ENCODE measurements around the gene IGSF9.

The IGSF9 gene

DNA sequence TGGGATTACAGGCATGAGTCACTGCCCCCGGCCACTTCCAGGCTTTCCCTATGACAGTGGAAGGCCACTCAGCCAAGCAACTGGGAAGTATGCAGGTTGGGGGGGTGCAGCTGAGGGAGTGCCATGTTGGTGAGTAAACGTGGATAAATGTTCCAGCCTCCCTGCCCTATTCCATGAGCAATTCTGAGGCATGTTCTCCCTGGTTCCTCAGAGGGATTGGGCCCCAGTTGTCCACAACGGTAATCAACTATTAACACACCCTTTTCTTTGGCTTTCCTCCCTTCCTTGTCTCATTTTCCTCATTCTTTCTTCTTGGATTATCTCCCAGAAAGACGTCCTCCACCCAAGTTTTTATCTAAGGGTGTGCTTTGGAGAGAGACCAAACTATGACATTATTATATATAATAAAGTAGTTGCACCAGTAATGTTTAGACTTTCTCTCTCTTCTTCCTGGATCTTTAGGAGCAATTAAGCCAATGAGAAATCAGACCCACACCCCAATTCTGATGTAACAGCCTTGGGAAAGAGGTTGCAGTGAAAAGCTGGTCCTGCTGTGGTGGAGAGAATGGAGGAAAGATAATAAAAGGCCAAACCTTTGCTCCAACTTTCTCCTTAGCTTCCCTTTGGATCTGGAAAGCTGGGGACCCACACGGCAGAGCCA is 15.4 kb upstream of the IGSF9 start:
- H3K9me3 Mint-ChIP-seq: no peaks in the 10 kb centered on the region
- ATAC-seq (replicated peaks): no peak
- no peaks in the 10 kb centered on the region for H3K36me3 Mint-ChIP-seq
- H3K27me3 Mint-ChIP-seq: peaks cover 17 to 35% of the 10 kb centered on the region in 2 donors
- H3K27ac Mint-ChIP-seq: no peak overlapping the region
- DNase-seq: no peak
- H3K4me3 Mint-ChIP-seq: no peak overlapping the region
- H3K4me1 Mint-ChIP-seq: peaks cover 7 to 13% of the 10 kb centered on the region in 2 donors

DNA sequence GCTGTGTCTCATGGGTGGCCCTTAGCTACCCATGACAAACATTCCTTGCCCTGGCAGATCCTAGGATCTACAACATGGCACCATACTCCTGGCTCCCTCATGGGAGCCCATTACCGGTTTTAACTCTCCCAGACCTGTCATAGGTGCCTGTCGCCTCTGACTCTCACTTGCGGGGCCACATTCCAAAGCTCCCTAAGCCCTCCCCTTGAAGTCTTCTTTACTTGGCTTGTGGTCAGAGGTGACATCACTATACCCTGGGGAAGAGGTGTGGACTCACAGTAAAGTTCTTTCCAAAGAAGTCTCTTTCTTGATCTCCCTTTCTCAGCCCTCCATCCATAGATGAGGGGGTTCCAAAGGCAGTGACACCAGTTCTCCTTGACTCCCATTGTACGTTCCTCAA is 14.0 kb upstream of the IGSF9 start:
- ATAC-seq (replicated peaks): peak in 1 of 2 donors; percentile 18
- Mint-ChIP-seq H3K4me3 (peak overlapping the region in 1 of 2 donors; percentile 2), H3K27me3 (peaks cover 21 to 40% of the 10 kb centered on the region in 2 donors), H3K36me3 (no peaks in the 10 kb centered on the region), H3K27ac (peak overlapping the region; percentile 44), H3K9me3 (no peaks in the 10 kb centered on the region), H3K4me1 (peaks cover 7 to 13% of the 10 kb centered on the region in 2 donors)
- DNase-seq: no peak

- H3K9me3 Mint-ChIP-seq: no peaks in the 10 kb centered on the region
- ATAC-seq (replicated peaks) (peak; percentile 78 to 86), DNase-seq (no peak)
- peaks cover 7 to 13% of the 10 kb centered on the region in 2 donors for H3K4me1 Mint-ChIP-seq
- H3K36me3 Mint-ChIP-seq: no peaks in the 10 kb centered on the region
- peak overlapping the region; percentile 44 for H3K27ac Mint-ChIP-seq
- H3K4me3 Mint-ChIP-seq: peak overlapping the region in 1 of 2 donors; percentile 23
- peaks cover 26 to 46% of the 10 kb centered on the region in 2 donors for H3K27me3 Mint-ChIP-seq
Measured at GRCh38 chr1:159958719-159959380, 13.4 kb upstream of the IGSF9 start.

DNA sequence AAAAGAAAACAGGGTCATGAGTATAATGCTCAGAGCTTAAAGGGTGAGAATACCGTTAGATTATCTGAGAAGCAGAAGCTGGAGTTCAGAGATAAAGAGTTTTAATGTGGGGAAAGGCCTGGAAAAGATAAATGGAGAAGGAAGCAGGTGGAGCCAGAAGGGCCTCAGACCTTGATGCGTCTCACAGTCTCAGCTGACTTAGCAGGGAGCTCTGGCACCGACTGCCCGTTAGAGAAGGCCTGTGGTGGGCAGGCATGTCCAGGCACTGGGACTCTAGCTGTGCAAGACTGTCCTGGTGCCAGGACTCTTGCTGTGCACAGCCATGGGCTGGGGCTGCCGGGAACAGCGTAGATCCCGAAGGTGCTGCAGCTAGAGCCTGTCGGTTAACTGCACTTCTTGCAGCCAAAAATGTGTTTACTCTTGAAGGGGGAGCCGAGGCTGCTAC is 12.4 kb upstream of the IGSF9 start:
- Mint-ChIP-seq H3K27ac (no peak overlapping the region), H3K4me1 (peaks cover 7 to 13% of the 10 kb centered on the region in 2 donors), H3K36me3 (no peaks in the 10 kb centered on the region), H3K27me3 (peaks cover 34 to 57% of the 10 kb centered on the region in 2 donors), H3K9me3 (no peaks in the 10 kb centered on the region), H3K4me3 (no peak overlapping the region)
- DNase-seq: no peak
- no peak for ATAC-seq (replicated peaks)

DNA sequence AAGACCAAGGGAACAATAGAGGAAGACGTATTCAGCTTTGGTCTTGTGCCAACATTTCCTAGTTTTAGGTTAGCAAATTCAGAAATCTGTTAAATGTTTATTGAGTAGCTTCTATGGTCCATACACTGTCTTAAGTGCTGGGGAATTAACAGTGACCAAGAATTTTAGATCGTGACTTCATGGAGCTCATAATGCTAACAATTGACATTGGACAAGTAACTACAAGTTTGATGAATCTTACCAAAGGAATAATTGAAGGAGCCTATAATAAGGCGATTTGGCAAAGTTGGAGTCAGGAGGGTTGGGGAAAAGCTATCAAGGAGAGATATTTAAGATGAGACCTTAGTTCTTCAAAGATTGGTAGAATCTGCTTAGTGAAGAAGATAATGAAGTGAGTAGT is 10.0 kb upstream of the IGSF9 start:
- Mint-ChIP-seq H3K27me3 (peaks cover 46 to 65% of the 10 kb centered on the region in 2 donors), H3K9me3 (no peaks in the 10 kb centered on the region), H3K4me3 (no peak overlapping the region), H3K27ac (no peak overlapping the region), H3K4me1 (peaks cover 7 to 13% of the 10 kb centered on the region in 2 donors), H3K36me3 (no peaks in the 10 kb centered on the region)
- ATAC-seq (replicated peaks): no peak
- DNase-seq: no peak

DNA sequence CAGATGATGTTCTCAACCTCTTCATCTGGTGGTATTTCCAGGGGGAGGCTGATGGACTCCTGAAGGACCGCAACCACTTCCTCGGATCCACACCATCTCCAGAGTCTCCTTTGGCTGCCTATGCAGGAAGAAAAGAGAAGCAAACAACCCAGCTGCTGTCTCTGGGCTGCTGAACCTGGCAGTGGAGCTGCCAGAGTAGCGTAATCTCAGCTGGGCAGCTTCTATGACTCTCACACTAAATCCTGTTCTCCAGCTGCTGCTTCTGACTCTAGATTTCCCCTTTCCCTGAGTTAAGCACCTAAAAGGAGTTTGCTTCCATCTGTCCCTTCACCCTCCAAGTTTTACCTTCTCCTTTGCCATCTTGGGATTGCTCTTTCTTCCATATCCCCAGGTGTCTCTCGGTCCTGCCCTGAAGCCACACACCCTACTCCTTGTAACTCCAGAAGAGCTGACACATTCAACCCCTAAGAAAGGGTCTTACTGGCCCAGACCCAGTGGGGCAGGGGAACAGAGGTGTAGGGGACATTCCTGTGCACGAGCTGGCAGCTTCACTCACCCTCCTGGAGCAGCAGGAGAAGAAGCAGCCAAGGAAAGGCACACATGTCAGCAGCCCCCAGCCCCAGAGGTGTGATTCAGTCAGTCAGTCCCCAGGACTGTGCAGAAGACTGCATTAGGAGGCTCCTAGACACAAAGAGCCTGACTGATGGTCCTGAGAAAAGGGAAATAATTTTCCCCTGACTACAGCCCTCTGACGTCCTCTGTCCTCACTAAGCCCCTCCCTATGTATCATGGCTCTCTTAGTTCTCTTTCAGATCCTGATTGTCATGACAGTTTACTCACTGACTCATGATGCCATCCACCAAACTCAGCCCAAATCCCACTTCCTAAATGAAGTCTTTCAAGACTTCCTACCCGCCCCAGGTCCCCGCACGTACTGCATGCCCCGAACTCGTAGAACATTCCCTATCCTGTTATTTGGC is 8.4 kb upstream of the IGSF9 start, which contains the start of gene SLAMF9:
SLAMF9 (minus strand) TSS at position 702 of the 980 bp plus-strand sequence; CDS start at position 602, 100 bp downstream.
- ATAC-seq (replicated peaks): peak; percentile 16 to 47
- peaks cover 40 to 62% of the 10 kb centered on the region in 2 donors for H3K27me3 Mint-ChIP-seq

DNA sequence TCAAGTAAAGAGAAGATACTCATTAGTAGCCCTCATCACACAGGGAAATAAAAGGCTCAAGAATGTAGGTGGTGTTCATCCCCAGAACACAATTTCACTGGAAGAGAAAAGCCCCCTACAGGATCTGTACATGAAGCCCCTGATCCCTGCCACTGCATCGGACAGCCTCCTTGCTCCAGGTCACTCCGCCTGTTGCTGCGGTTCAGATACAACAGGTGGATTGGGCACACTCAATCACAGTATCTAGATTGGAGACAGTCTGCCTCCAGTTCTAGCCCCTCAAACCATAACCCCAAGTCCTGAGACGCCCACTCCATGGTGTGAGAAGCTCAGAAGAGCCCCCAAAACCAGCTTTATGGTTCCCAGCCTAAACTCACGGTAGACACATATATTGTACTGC is 7.5 kb upstream of the IGSF9 start:
- H3K9me3 Mint-ChIP-seq: no peaks in the 10 kb centered on the region
- ATAC-seq (replicated peaks) (no peak), DNase-seq (no peak)
- peaks cover 40 to 64% of the 10 kb centered on the region in 2 donors for H3K27me3 Mint-ChIP-seq
- H3K4me3 Mint-ChIP-seq: no peak overlapping the region
- no peaks in the 10 kb centered on the region for H3K36me3 Mint-ChIP-seq
- H3K27ac Mint-ChIP-seq: no peak overlapping the region
- no peaks in the 10 kb centered on the region for H3K4me1 Mint-ChIP-seq

More for the DNA sequence above, 8.4 kb upstream of the IGSF9 start, which contains the start of gene SLAMF9:
- peaks cover 0 to 3% of the 10 kb centered on the region in 2 donors for H3K4me1 Mint-ChIP-seq
- H3K36me3 Mint-ChIP-seq: no peaks in the 10 kb centered on the region
- no peaks in the 10 kb centered on the region for H3K9me3 Mint-ChIP-seq
- DNase-seq: no peak
- no peak within 1 kb of the TSS for H3K4me3 Mint-ChIP-seq
- H3K27ac Mint-ChIP-seq: no peak within 1 kb of the TSS

- no peak for ATAC-seq (replicated peaks)
- no peaks in the 10 kb centered on the region for H3K36me3 Mint-ChIP-seq
- H3K9me3 Mint-ChIP-seq: no peaks in the 10 kb centered on the region
- H3K4me1 Mint-ChIP-seq: no peaks in the 10 kb centered on the region
- DNase-seq: no peak
- H3K27me3 Mint-ChIP-seq: peaks cover 39 to 64% of the 10 kb centered on the region in 2 donors
- no peak overlapping the region for H3K27ac Mint-ChIP-seq
- no peak overlapping the region for H3K4me3 Mint-ChIP-seq
Measured at GRCh38 chr1:159951551-159951950, 6.1 kb upstream of the IGSF9 start.

DNA sequence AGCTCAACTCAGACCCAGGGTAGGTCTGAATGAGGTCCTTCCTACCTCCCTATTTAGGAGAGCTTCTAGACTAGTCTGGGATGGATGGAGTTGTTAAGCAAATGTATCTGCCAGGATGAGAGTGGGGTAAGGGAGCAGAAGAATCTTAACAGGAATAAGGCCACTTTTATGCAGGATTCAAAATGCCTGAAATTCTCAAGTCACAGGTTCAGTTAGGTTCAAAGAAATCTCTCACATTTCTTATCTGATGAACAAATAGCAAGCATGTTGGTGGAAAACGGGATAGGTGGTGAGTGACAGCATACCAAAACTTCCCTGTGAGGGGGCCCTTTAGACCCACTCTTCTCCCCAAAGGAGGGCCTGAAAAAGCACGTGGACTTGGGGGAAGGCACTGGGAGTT is 5.6 kb upstream of the IGSF9 start:
- Mint-ChIP-seq H3K27ac (no peak overlapping the region), H3K9me3 (no peaks in the 10 kb centered on the region), H3K27me3 (peaks cover 34 to 67% of the 10 kb centered on the region in 2 donors), H3K36me3 (no peaks in the 10 kb centered on the region), H3K4me3 (no peak overlapping the region), H3K4me1 (peaks cover 2% of the 10 kb centered on the region in 2 donors)
- ATAC-seq (replicated peaks) (no peak), DNase-seq (no peak)

DNA sequence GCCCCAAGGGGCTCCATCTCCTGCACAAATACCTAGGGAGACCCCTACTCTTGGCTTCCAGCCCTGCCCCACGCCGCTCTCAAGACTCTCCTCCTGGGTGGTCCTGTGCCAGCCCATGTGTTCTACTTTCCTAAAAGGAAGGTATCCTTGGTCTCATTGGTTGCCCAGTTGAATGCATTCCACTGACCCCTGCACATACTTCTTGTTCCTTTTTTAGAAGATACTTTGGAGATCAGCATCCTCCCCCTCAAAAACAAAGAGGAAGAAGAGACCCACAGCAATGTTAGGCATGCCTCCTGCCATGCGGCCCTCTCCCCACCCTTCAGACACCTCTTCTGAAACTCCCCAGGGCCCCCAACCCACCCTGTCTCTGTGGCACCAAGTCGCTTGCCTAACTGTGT is 4.6 kb upstream of the IGSF9 start:
- H3K36me3 Mint-ChIP-seq: no peaks in the 10 kb centered on the region
- peaks cover 9 to 12% of the 10 kb centered on the region in 2 donors for H3K4me1 Mint-ChIP-seq
- no peak overlapping the region for H3K4me3 Mint-ChIP-seq
- peaks cover 37 to 70% of the 10 kb centered on the region in 2 donors for H3K27me3 Mint-ChIP-seq
- no peak for DNase-seq
- no peak for ATAC-seq (replicated peaks)
- no peaks in the 10 kb centered on the region for H3K9me3 Mint-ChIP-seq
- H3K27ac Mint-ChIP-seq: peak overlapping the region; percentile 75

GRCh38 chr1:159949123-159949522 is 3.7 kb upstream of the IGSF9 start:
- Mint-ChIP-seq H3K27me3 (peaks cover 42 to 70% of the 10 kb centered on the region in 2 donors), H3K4me3 (no peak overlapping the region), H3K27ac (no peak overlapping the region), H3K36me3 (no peaks in the 10 kb centered on the region), H3K9me3 (no peaks in the 10 kb centered on the region), H3K4me1 (peaks cover 13 to 20% of the 10 kb centered on the region in 2 donors)
- ATAC-seq (replicated peaks): no peak
- DNase-seq: no peak

GRCh38 chr1:159947942-159948341 is 2.5 kb upstream of the IGSF9 start:
- H3K27me3 Mint-ChIP-seq: peaks cover 41 to 59% of the 10 kb centered on the region in 2 donors
- no peak for DNase-seq
- H3K9me3 Mint-ChIP-seq: no peaks in the 10 kb centered on the region
- no peak for ATAC-seq (replicated peaks)
- no peak overlapping the region for H3K27ac Mint-ChIP-seq
- peaks cover 13 to 25% of the 10 kb centered on the region in 2 donors for H3K4me1 Mint-ChIP-seq
- H3K36me3 Mint-ChIP-seq: no peaks in the 10 kb centered on the region
- H3K4me3 Mint-ChIP-seq: no peak overlapping the region

DNA sequence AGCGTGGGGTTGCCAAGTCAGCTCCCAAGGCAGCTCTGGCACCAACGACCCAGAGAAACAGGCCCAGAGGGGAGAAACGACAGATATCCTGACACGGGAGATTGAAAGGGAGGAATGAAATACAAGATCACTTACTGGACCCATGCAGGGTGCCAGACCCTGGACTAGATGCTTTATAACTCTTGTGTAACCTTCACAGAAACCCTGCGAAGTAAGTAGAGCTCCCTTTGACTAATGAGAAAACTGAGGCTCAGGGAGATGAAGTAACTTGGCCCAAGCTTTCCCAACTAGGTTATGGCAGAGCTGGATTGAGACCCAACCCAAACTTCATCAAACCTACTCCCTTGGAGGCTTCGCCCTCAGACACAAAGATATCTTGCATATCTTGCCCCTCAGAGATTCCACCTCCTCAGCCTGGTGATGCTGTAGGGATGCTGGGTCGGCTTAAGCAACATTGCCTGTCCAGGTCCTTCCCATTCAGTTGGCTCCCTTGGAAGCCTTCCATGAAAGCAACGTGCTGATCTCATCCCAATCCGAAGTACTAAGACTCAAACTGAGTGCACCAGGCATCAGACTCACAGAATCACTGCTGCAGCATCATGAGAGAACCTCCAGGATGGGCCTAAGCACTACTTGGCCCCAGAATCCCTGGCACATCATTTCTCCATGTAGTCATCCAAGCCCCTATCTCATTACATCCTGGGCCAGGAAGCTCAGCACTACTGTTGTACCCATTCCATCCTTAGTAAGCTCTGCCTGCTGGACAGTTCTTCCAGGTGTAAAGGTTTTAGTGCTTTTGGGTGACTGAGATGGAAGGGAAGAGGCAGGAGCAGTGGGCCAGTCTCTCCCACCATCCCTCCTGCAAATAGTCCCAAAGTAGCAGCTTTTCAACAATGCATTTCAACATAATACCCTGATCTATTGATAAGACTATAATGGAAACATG is 1.1 kb upstream of the IGSF9 start:
- DNase-seq: no peak
- no peak for ATAC-seq (replicated peaks)
- Mint-ChIP-seq H3K9me3 (no peaks in the 10 kb centered on the region), H3K27ac (no peak overlapping the region), H3K36me3 (no peaks in the 10 kb centered on the region), H3K4me3 (peak overlapping the region; percentile 74 to 81), H3K4me1 (peaks cover 15 to 36% of the 10 kb centered on the region in 2 donors), H3K27me3 (peaks cover 31 to 51% of the 10 kb centered on the region in 2 donors)

All from stimulated activated naive B cell treated with anti-CD40 and anti-IgM and Interleukin-4, amounts not matched to agents 10 μg/mL and 1 μg/mL and 100 μg/mL, for 72 hours (primary cell).